Naive thymus-derived CD8-positive, alpha-beta T cell (primary cell): Measurements from ENCODE around the gene RFX2. TPM values are rescaled to one million over a fixed set of nuclear protein-coding genes. Genes with fewer than 3 reads are reported as not detected.
A peak's percentile ranks its signal among the peaks of the same experiment; 100 is the strongest.

Experiments used
- ATAC-seq, 2 donors: fragments of 150-1000 bp; cut with Tn5 transposase in 1 of 2; sonication (Bioruptor Pico), chemical (Tn5 transposase) in 1 of 2; 1 replicate in 1 of 2; 2 replicates in 1 of 2; pipeline ENCODE4 v1.10.0; 2021; ENCODE audit warnings: mild to moderate bottlenecking in 2 of 2, moderate library complexity in 2 of 2
- POLR2A ChIA-PET: fragments of 350-600 bp; sonication (Branson Sonifier 250); formaldehyde crosslinking; loops from one replicate; lab custom pipeline; 2021; ENCODE audit warnings: antibody characterized with exemption; lab: Charles Lee
- DNase-seq, 10 donors: peaks; one replicate each; pipeline versions ENCODE4 v3.0.0 to v3.0.0-alpha.2; 2020 to 2022
- H3K27ac Mint-ChIP-seq, 10 donors: one replicate each; pipeline ENCODE4 v1.8.0; 2020 to 2022; ENCODE audit warnings: mild to moderate bottlenecking in 10 of 10, mixed read lengths in 10 of 10, moderate library complexity in 4 of 10, inconsistent platforms in 1 of 10
- H3K27me3 Mint-ChIP-seq, 5 donors: one replicate each; pipeline ENCODE4 v1.8.0; 2021 to 2022; ENCODE audit warnings: mixed read lengths in 5 of 5
- H3K36me3 Mint-ChIP-seq, 3 donors: one replicate each; pipeline ENCODE4 v1.8.0; 2020 to 2022; ENCODE audit warnings: mixed read lengths in 3 of 3, mild to moderate bottlenecking in 2 of 3, inconsistent platforms in 1 of 3
- H3K4me1 Mint-ChIP-seq, 4 donors: one replicate each; pipeline ENCODE4 v1.8.0; 2021 to 2022; ENCODE audit warnings: mixed read lengths in 4 of 4
- H3K4me3 Mint-ChIP-seq, 10 donors: one replicate each; pipeline ENCODE4 v1.8.0; 2020 to 2022; ENCODE audit warnings: mild to moderate bottlenecking in 10 of 10, mixed read lengths in 10 of 10, moderate library complexity in 6 of 10, inconsistent platforms in 1 of 10
- H3K9me3 Mint-ChIP-seq, 9 donors: one replicate each; pipeline ENCODE4 v1.8.0; 2020 to 2022; ENCODE audit warnings: mixed read lengths in 9 of 9, mild to moderate bottlenecking in 3 of 9, inconsistent platforms in 1 of 9, moderate library complexity in 1 of 9
- polyA plus RNA-seq, 3 donors: library from polyadenylated mRNA; unstranded; fragments of 300-500 nt; fragmentation: Illumina TruSeq; gene quantifications; one replicate each; pipeline ENCODE4 v1.2.3, GENCODE V29; 2021
- total RNA-seq, 8 experiments: library from RNA in 2 of 8; stranded (reverse) in 2 of 8; gene quantifications; one replicate each; pipeline ENCODE4 v1.2.3 and lab custom pipeline; 2021 to 2026

Gene RFX2
- total and polyA plus RNA-seq, 5 experiments from 2014 or later = 4.0 to 10.4 (median 5.9) TPM

GRCh38 chr19:5949792-5950305 lies 160.5 kb downstream of the RFX2 start:
- DNase-seq (peak in 7 of 10 donors; percentile 16 to 62 (median 37)), ATAC-seq (peak; percentile 75 to 78)
- Mint-ChIP-seq H3K9me3 (no peaks in the 10 kb centered on the region), H3K36me3 (peaks cover 0 to 15% (median 0%) of the 10 kb centered on the region in 3 donors), H3K4me3 (peak overlapping the region; percentile 66 to 86 (median 79)), H3K4me1 (peaks cover 70 to 99% (median 95%) of the 10 kb centered on the region in 4 donors), H3K27ac (peak overlapping the region; percentile 90 to 100 (median 94)), H3K27me3 (no peaks in the 10 kb centered on the region)
- POLR2A ChIA-PET = interaction anchor here (0.7 to 7.8 kb wide), 7 partner anchors 10 to 417 kb away, joined by 3 to 81 read pairs (median 11); partner anchors contain the start of genes NDUFA11, RANBP3 and VMAC

- DNase-seq = peak in 1 of 10 donors; percentile 23
- H3K4me1 Mint-ChIP-seq = peaks cover 67 to 96% (median 92%) of the 10 kb centered on the region in 4 donors
- peak overlapping the region; percentile 53 to 86 (median 79) for H3K4me3 Mint-ChIP-seq
- peak; percentile 10 to 19 for ATAC-seq
- POLR2A ChIA-PET = interaction anchor here (0.6 to 7.8 kb wide), 10 partner anchors 9 to 1091 kb away, joined by 3 to 81 read pairs (median 4); partner anchors contain the start of gene RANBP3
- peaks cover 0 to 13% (median 0%) of the 10 kb centered on the region in 3 donors for H3K36me3 Mint-ChIP-seq
- no peaks in the 10 kb centered on the region for H3K27me3 Mint-ChIP-seq
- H3K9me3 Mint-ChIP-seq = no peaks in the 10 kb centered on the region
- peak overlapping the region; percentile 90 to 100 (median 94) for H3K27ac Mint-ChIP-seq
Measured at GRCh38 chr19:5948752-5949564, 161.3 kb downstream of the RFX2 start.

DNA sequence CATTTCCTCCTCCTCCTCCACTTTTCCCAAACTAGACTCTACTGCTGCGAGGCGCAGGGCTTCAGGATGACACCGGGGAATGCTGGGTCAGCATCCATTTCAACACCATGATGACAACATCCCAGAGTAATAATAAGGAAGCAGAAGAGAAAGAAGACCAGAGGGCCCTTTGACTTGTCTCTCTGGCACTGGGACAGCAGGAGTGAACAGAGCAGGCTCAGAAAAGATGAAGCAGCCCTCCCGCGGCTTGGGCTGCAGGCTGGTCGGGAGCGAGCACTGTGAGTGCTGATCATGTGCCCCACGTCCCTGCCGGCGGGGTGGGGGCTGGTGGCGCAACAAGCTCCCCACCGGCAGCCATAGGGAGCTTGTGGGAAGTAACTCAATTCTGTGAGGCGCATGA lies 162.9 kb downstream of the RFX2 start:
- H3K27me3 Mint-ChIP-seq = no peaks in the 10 kb centered on the region
- peak overlapping the region; percentile 15 to 100 (median 90) for H3K27ac Mint-ChIP-seq
- peaks cover 53 to 91% (median 84%) of the 10 kb centered on the region in 4 donors for H3K4me1 Mint-ChIP-seq
- DNase-seq (no peak), ATAC-seq (no peak)
- POLR2A ChIA-PET = interaction anchor here (0.6 to 7.8 kb wide), 5 partner anchors 10 to 81 kb away, joined by 3 to 81 read pairs (median 5); no protein-coding TSS in a partner anchor
- H3K4me3 Mint-ChIP-seq = peak overlapping the region in 7 of 10 donors; percentile 38 to 82 (median 67)
- H3K9me3 Mint-ChIP-seq = no peaks in the 10 kb centered on the region
- H3K36me3 Mint-ChIP-seq = peaks cover 0 to 16% (median 0%) of the 10 kb centered on the region in 3 donors

GRCh38 chr19:5943623-5944022 lies 166.7 kb downstream of the RFX2 start:
- Mint-ChIP-seq H3K4me1 (peaks cover 28 to 62% (median 47%) of the 10 kb centered on the region in 4 donors), H3K27me3 (no peaks in the 10 kb centered on the region), H3K4me3 (no peak overlapping the region), H3K27ac (no peak overlapping the region), H3K9me3 (no peaks in the 10 kb centered on the region), H3K36me3 (peaks cover 0 to 43% (median 6%) of the 10 kb centered on the region in 3 donors)
- ATAC-seq (no peak), DNase-seq (no peak)
- POLR2A ChIA-PET = interaction anchor here (1.5 to 1.6 kb wide), 2 partner anchors 10 to 32 kb away, joined by 4 to 8 read pairs; no protein-coding TSS in a partner anchor

Other genes starting within 250 kb of the RFX2 start
- under 1 TPM; 0.34 to 0.38 TPM for gene FUT5, start 240.0 kb downstream of the RFX2 start, total RNA-seq
- under 1 TPM in 1 of 3 donors, not detected in 2; 0.10 TPM for gene FUT5, start 240.0 kb downstream of the RFX2 start, polyA plus RNA-seq
- gene NDUFA11, start 206.7 kb downstream of the RFX2 start, total RNA-seq = 100 to 1,000 TPM; 116 to 131 TPM
- 100 to 1,000 TPM; 374 to 404 (median 395) TPM for gene NDUFA11, start 206.7 kb downstream of the RFX2 start, polyA plus RNA-seq
- gene VMAC, start 205.6 kb downstream of the RFX2 start, total RNA-seq = 10 to 100 TPM; 32.7 to 34.5 TPM
- 1 to 10 TPM; 6.2 to 8.4 (median 7.0) TPM for gene VMAC, start 205.6 kb downstream of the RFX2 start, polyA plus RNA-seq
- gene CAPS, start 196.2 kb downstream of the RFX2 start, total RNA-seq = 10 to 100 TPM; 55.9 to 58.3 TPM
- gene CAPS, start 196.2 kb downstream of the RFX2 start, polyA plus RNA-seq = 1 to 10 TPM; 1.3 to 2.8 (median 2.0) TPM
- gene RANBP3, start 132.4 kb downstream of the RFX2 start, total RNA-seq = 100 to 1,000 TPM; 128 to 145 TPM
- gene RANBP3, start 132.4 kb downstream of the RFX2 start, polyA plus RNA-seq = 10 to 100 TPM in 1 of 3 donors, 1 to 10 TPM in 2; 7.7 to 13.0 (median 9.1) TPM
- not detected for gene ACSBG2, start 25.2 kb upstream of the RFX2 start, total RNA-seq
- gene ACSBG2, start 25.2 kb upstream of the RFX2 start, polyA plus RNA-seq = under 1 TPM in 1 of 3 donors, not detected in 2; 0.07 TPM
- 10 to 100 TPM; 37.7 to 41.7 TPM for gene MLLT1, start 169.5 kb upstream of the RFX2 start, total RNA-seq
- gene MLLT1, start 169.5 kb upstream of the RFX2 start, polyA plus RNA-seq = 1 to 10 TPM in 2 of 3 donors, under 1 TPM in 1; 0.68 to 2.7 (median 1.2) TPM
- gene ACER1, start 223.1 kb upstream of the RFX2 start, total RNA-seq = 1 to 10 TPM in 1 of 2 experiments, under 1 TPM in 1; 0.91 to 1.1 TPM
- gene ACER1, start 223.1 kb upstream of the RFX2 start, polyA plus RNA-seq = 1 to 10 TPM; 1.4 to 2.6 (median 2.3) TPM